ENCODE data around the gene PEX14. TPM values are rescaled to one million over a fixed set of nuclear protein-coding genes. Genes with fewer than 3 reads are reported as not detected.

Gene PEX14
- total RNA-seq, 5 donors from 2014 or later (not counting 1 experiment from before 2014, with no cell fraction given): 22.3 to 24.5 (median 22.7) TPM

DNA sequence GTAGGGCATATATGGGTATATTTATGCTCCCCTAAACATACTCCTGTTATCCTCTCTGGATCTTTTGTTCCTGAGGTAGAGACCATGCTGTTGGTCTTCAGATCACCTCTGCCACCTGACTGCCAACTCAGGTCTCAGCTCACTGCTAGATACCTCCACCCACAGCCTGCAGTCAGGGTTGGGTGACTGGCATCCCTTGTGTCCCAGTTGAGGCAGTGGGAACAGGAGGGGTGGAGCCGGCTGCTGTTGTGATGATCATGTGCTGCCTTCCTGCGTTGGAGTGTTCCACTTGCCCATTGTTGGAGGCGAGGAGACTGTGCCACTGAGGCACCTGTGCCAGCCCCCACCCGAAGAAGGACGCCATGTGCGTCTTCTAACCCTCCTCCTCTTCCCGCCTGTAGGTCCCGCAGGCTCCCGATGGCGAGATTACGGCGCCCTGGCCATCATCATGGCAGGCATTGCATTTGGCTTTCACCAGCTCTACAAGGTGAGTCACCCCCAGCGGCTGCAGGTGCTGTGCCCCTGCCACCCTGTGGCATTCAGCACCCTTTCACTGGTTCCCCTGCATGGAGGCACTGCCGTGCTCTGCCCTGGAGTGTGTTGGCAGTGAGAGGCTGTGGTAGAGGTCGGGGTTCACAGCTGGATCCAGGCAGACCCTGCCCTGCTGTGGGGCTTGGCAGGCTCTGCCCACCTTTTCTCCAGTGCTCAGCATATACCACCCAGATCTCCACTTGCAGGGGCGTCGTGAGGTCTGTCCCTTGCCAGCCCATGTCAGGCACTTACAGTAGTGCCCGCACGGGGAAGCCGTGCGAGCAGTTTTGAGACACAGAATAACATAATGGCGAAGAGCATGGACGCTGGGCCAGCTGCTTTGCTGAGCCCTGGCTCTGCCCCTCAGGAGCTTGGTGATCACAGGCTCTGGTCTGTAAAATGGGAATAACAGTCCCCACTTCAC lies 143.5 kb downstream of the PEX14 start:
- POLR2A ChIA-PET: no interaction called here

DNA sequence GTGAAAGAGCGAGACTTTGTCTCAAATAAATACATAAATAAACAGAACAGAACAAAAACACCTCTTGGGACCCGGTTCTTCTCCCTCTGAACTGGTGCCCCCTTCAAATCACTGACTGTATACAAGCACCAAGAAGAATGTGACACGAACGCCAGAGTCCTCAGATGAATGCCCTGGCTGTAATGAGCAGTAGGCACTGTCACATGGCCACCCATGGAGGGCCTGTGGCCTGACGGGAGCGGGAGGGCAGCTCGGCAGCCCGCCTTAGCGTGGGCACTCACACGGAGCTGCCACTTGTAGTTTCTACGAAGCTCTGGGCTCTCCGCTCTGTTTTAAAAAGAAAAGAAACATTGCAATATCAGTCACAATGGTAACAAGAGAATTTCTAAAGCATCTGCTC lies 146.0 kb downstream of the PEX14 start:
- H3K27ac ChIP-seq (ENCODE audit: low read length): no peak overlapping the region
- Mint-ChIP-seq H3K4me3 (no peak overlapping the region), H3K4me1 (no peaks in the 10 kb centered on the region), H3K9me3 (no peaks in the 10 kb centered on the region), H3K27ac (no peak overlapping the region), H3K27me3 (no peaks in the 10 kb centered on the region), H3K36me3 (peaks cover 26% of the 10 kb centered on the region)
- peaks cover 13 to 39% of the 10 kb centered on the region in 2 donors for H3K36me3 ChIP-seq (ENCODE audit: control insufficient read depth in 2 of 2, extremely low read depth in 1 of 2, insufficient read depth in 1 of 2, low read length in 1 of 2)
- no peak for DNase-seq
- WGBS (ENCODE audit: insufficient coverage): 94% methylated on average over 8 of the region's 12 CpGs
- POLR2A ChIA-PET: interaction anchor here (0.6 to 1.0 kb wide), 2 partner anchors 9 to 585 kb away, joined by 3 read pairs; no protein-coding TSS in a partner anchor
- no peak for ATAC-seq (replicated peaks in 1 of 4)
- CTCF ChIA-PET: interaction anchor here in 1 of 2 donors (0.6 kb wide), 1 partner anchor 56 kb away, joined by 3 read pairs; no protein-coding TSS in a partner anchor
- no peaks in the 10 kb centered on the region for H3K4me1 ChIP-seq (ENCODE audit: control insufficient read depth in 1 of 2, extremely low read depth in 1 of 2, insufficient read depth in 2 of 2, low read length in 2 of 2)
- no peaks in the 10 kb centered on the region for H3K9me3 ChIP-seq
- H3K4me3 ChIP-seq (ENCODE audit: control insufficient read depth in 1 of 2, extremely low read depth in 1 of 2, low read length in 1 of 2): no peak overlapping the region
- H3K27me3 ChIP-seq (replicated peaks in 1 of 2; ENCODE audit: control insufficient read depth in 2 of 2, extremely low read depth in 1 of 2, insufficient read depth in 2 of 2, low read length in 1 of 2): no peaks in the 10 kb centered on the region

More for the DNA sequence above, 143.5 kb downstream of the PEX14 start:
- 93% methylated on average over 19 of the region's 23 CpGs for WGBS (ENCODE audit: insufficient coverage)
- H3K27ac Mint-ChIP-seq: no peak overlapping the region
- H3K9me3 Mint-ChIP-seq: no peaks in the 10 kb centered on the region
- no peak overlapping the region for H3K4me3 ChIP-seq (ENCODE audit: control insufficient read depth in 1 of 2, extremely low read depth in 1 of 2, low read length in 1 of 2)
- peaks cover 0 to 23% of the 10 kb centered on the region in 2 donors for H3K36me3 ChIP-seq (ENCODE audit: control insufficient read depth in 2 of 2, extremely low read depth in 1 of 2, insufficient read depth in 1 of 2, low read length in 1 of 2)
- DNase-seq: no peak
- no peaks in the 10 kb centered on the region for H3K4me1 Mint-ChIP-seq
- H3K27me3 ChIP-seq (replicated peaks in 1 of 2; ENCODE audit: control insufficient read depth in 2 of 2, extremely low read depth in 1 of 2, insufficient read depth in 2 of 2, low read length in 1 of 2): no peaks in the 10 kb centered on the region
- peaks cover 20% of the 10 kb centered on the region for H3K36me3 Mint-ChIP-seq
- H3K4me1 ChIP-seq (ENCODE audit: control insufficient read depth in 1 of 2, extremely low read depth in 1 of 2, insufficient read depth in 2 of 2, low read length in 2 of 2): no peaks in the 10 kb centered on the region
- CTCF ChIA-PET: no interaction called here
- H3K4me3 Mint-ChIP-seq: no peak overlapping the region
- no peaks in the 10 kb centered on the region for H3K9me3 ChIP-seq
- H3K27ac ChIP-seq (ENCODE audit: low read length): no peak overlapping the region
- ATAC-seq (replicated peaks in 1 of 4): no peak
- no peaks in the 10 kb centered on the region for H3K27me3 Mint-ChIP-seq

DNA sequence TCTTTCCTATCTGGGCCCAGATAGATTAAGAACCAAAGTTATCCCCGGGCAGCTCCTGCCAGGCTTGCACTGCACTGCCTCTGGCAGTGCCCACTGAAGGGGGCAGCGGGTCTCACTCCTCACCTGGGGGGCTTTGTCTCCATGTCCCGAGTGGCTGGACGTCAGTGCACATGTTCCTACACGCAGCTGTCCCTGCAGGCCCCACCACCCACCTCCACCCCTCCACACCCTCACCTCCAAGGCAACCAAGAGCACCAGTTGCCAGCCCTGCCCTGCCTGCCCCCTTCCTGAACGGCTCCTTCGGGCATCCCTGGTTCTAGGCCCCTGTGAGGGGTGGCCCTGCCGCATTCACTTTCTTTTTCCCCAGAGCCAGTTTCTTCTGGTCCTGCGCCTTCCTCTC lies 147.2 kb downstream of the PEX14 start:
- no peaks in the 10 kb centered on the region for H3K27me3 Mint-ChIP-seq
- 88% methylated on average over 9 of the region's 9 CpGs for WGBS (ENCODE audit: insufficient coverage)
- H3K36me3 ChIP-seq (ENCODE audit: control insufficient read depth in 2 of 2, extremely low read depth in 1 of 2, insufficient read depth in 1 of 2, low read length in 1 of 2): peaks cover 13 to 38% of the 10 kb centered on the region in 2 donors
- no peak overlapping the region for H3K4me3 Mint-ChIP-seq
- H3K4me3 ChIP-seq (ENCODE audit: control insufficient read depth in 1 of 2, extremely low read depth in 1 of 2, low read length in 1 of 2): no peak overlapping the region
- ATAC-seq (replicated peaks in 1 of 4) (no peak), DNase-seq (no peak)
- peaks cover 30% of the 10 kb centered on the region for H3K36me3 Mint-ChIP-seq
- H3K9me3 Mint-ChIP-seq: no peaks in the 10 kb centered on the region
- no peak overlapping the region for H3K27ac Mint-ChIP-seq
- no peaks in the 10 kb centered on the region for H3K27me3 ChIP-seq (replicated peaks in 1 of 2; ENCODE audit: control insufficient read depth in 2 of 2, extremely low read depth in 1 of 2, insufficient read depth in 2 of 2, low read length in 1 of 2)
- ChIA-PET CTCF (no interaction called here), POLR2A (interaction anchor here in 1 of 2 donors (1.0 kb wide), 1 partner anchor 10 kb away, joined by 3 read pairs; no protein-coding TSS in a partner anchor)
- H3K4me1 ChIP-seq (ENCODE audit: control insufficient read depth in 1 of 2, extremely low read depth in 1 of 2, insufficient read depth in 2 of 2, low read length in 2 of 2): no peaks in the 10 kb centered on the region
- H3K27ac ChIP-seq (ENCODE audit: low read length): no peak overlapping the region
- no peaks in the 10 kb centered on the region for H3K4me1 Mint-ChIP-seq
- H3K9me3 ChIP-seq: no peaks in the 10 kb centered on the region

DNA sequence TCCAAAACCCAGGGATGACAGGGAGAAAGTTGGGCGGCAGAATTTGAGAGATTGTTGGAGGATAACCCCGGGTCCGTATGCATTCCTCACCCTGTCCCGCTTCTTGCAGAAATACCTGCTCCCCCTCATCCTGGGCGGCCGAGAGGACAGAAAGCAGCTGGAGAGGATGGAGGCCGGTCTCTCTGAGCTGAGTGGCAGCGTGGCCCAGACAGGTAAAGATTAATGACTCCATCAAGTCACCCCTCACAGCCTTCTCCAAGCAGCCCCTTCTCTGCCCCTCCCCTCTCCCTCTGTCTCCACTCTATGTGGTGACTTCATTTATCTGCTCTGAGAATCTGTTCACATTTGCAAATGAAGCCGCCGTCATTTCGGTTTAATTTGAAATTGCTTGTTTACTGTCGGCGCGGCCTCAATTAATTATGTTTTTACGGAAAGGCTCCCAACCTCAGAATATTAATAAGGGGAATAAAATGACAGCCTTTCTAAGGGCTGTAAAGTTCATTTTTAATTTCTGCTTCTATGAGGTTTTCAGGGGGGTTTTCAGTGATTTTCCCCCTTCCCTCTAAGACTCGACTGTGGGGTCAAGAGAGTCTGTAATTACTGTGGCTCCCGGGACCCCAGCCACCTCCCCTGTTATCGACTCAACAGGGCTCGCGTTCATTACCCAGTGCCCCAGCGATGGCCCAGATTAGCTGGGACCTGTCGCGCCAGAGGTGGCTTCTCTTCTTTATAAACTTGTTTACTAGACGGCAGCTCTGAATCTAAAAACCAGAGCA lies 148.3 kb downstream of the PEX14 start:
- H3K9me3 ChIP-seq: no peaks in the 10 kb centered on the region
- no peak overlapping the region for H3K4me3 Mint-ChIP-seq
- no peaks in the 10 kb centered on the region for H3K27me3 Mint-ChIP-seq
- H3K27ac ChIP-seq (ENCODE audit: low read length): no peak overlapping the region
- ChIA-PET CTCF (no interaction called here), POLR2A (no interaction called here)
- DNase-seq (no peak), ATAC-seq (replicated peaks in 1 of 4) (no peak)
- H3K36me3 Mint-ChIP-seq: peaks cover 27% of the 10 kb centered on the region
- no peak overlapping the region for H3K4me3 ChIP-seq (ENCODE audit: control insufficient read depth in 1 of 2, extremely low read depth in 1 of 2, low read length in 1 of 2)
- no peaks in the 10 kb centered on the region for H3K4me1 ChIP-seq (ENCODE audit: control insufficient read depth in 1 of 2, extremely low read depth in 1 of 2, insufficient read depth in 2 of 2, low read length in 2 of 2)
- WGBS (ENCODE audit: insufficient coverage): 100% methylated on average over 15 of the region's 24 CpGs
- no peaks in the 10 kb centered on the region for H3K27me3 ChIP-seq (replicated peaks in 1 of 2; ENCODE audit: control insufficient read depth in 2 of 2, extremely low read depth in 1 of 2, insufficient read depth in 2 of 2, low read length in 1 of 2)
- no peaks in the 10 kb centered on the region for H3K9me3 Mint-ChIP-seq
- H3K27ac Mint-ChIP-seq: no peak overlapping the region
- peaks cover 18 to 35% of the 10 kb centered on the region in 2 donors for H3K36me3 ChIP-seq (ENCODE audit: control insufficient read depth in 2 of 2, extremely low read depth in 1 of 2, insufficient read depth in 1 of 2, low read length in 1 of 2)
- H3K4me1 Mint-ChIP-seq: no peaks in the 10 kb centered on the region

DNA sequence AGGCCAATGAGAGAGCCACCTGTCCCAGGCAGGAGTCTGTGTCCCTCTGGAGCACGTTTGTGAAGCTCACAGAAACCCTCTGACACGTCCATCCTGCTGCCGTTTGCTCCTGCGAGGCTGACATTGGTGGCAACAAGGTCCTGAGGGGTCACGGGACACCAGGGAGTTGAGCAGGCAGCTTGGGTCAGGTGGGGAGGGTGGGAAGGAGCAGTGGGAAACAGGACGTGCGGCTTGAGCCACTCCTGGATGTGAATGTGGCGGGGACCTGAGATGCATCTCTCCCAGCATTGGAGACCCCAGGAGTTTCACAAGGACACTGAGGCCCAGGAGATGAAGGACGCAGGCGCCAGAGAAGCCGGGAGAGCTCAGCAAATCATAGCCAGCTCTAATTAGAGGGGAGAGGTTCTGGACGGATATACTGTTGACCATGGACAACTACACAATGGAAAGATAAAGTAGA lies 149.0 kb downstream of the PEX14 start:
- POLR2A ChIA-PET: interaction anchor here in 1 of 2 donors (0.6 kb wide), 1 partner anchor 762 kb away, joined by 3 read pairs; no protein-coding TSS in a partner anchor
- H3K36me3 Mint-ChIP-seq: peaks cover 26% of the 10 kb centered on the region

More for the DNA sequence above, 149.0 kb downstream of the PEX14 start:
- CTCF ChIA-PET: no interaction called here
- Histone ChIP-seq H3K9me3 (no peaks in the 10 kb centered on the region), H3K36me3 (ENCODE audit: control insufficient read depth in 2 of 2, extremely low read depth in 1 of 2, insufficient read depth in 1 of 2, low read length in 1 of 2) (peaks cover 18 to 34% of the 10 kb centered on the region in 2 donors), H3K27ac (ENCODE audit: low read length) (no peak overlapping the region), H3K27me3 (replicated peaks in 1 of 2; ENCODE audit: control insufficient read depth in 2 of 2, extremely low read depth in 1 of 2, insufficient read depth in 2 of 2, low read length in 1 of 2) (no peaks in the 10 kb centered on the region), H3K4me3 (ENCODE audit: control insufficient read depth in 1 of 2, extremely low read depth in 1 of 2, low read length in 1 of 2) (no peak overlapping the region), H3K4me1 (ENCODE audit: control insufficient read depth in 1 of 2, extremely low read depth in 1 of 2, insufficient read depth in 2 of 2, low read length in 2 of 2) (no peaks in the 10 kb centered on the region)
- Mint-ChIP-seq H3K9me3 (no peaks in the 10 kb centered on the region), H3K27ac (no peak overlapping the region), H3K4me1 (no peaks in the 10 kb centered on the region), H3K27me3 (no peaks in the 10 kb centered on the region), H3K4me3 (no peak overlapping the region)
- ATAC-seq (replicated peaks in 1 of 4) (no peak), DNase-seq (no peak)
- 91% methylated on average over 11 of the region's 12 CpGs for WGBS (ENCODE audit: insufficient coverage)

Data from T-cell (primary cell).